ENCODE data around the gene NEGR1. TPM values are rescaled to one million over a fixed set of nuclear protein-coding genes. Genes with fewer than 3 reads are reported as not detected.

NEGR1 gene
- total RNA-seq, 1 donor from 2014 or later = 8.6 TPM

DNA sequence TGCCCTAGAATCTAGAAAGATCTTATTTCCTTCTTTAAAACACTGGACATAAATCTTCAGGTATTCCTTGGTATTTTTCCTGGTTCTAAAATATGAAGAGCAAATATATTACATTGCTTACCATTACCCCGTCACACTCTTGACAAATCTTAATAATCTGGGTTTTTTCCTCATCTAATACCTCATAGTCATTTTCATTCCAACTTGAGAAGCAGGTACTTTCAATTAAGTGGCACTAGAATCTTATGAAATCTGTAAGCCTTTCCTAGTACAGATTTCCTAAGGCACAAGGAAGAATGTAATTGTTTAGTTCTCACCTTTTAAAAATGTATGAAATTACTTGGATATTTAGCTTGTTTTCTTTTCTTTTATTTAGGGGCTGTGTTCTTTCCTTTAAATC lies 720.0 kb downstream of the NEGR1 start:
- DNase-seq (ENCODE audit: low read depth) = no peak
- TF ChIP-seq EZH2 (IDR thresholded peaks at IDR 0.05; ENCODE audit: insufficient read depth, low read length) = no peak
- H3K4me1 Mint-ChIP-seq (ENCODE audit: low read depth, unreplicated experiment) = peaks cover 5% of the 10 kb centered on the region

DNA sequence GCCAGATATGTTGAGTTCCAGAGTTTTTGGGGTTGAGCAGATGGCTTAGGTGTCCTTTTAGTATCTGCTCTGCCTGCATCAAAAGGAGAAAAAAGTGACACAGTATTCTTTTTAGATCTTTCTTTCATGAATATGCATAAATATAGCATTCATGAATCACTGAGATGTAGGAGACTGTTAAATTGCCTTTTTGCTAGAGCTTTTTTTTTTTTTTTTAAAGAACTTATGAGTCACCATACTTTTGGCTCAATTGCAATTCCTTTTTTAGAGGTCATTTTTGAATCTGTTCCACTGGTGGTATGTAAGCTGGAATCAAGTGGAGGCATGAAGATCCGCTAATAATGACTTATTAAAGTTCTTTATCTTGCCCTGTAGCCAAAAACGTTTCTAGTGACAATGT lies 720.6 kb downstream of the NEGR1 start:
- no peaks in the 10 kb centered on the region for H3K36me3 ChIP-seq (ENCODE audit: insufficient read depth, low read length)
- TF ChIP-seq EZH2 (IDR thresholded peaks at IDR 0.05; ENCODE audit: insufficient read depth, low read length) = no peak
- TF ChIP-seq, protein P1, sequence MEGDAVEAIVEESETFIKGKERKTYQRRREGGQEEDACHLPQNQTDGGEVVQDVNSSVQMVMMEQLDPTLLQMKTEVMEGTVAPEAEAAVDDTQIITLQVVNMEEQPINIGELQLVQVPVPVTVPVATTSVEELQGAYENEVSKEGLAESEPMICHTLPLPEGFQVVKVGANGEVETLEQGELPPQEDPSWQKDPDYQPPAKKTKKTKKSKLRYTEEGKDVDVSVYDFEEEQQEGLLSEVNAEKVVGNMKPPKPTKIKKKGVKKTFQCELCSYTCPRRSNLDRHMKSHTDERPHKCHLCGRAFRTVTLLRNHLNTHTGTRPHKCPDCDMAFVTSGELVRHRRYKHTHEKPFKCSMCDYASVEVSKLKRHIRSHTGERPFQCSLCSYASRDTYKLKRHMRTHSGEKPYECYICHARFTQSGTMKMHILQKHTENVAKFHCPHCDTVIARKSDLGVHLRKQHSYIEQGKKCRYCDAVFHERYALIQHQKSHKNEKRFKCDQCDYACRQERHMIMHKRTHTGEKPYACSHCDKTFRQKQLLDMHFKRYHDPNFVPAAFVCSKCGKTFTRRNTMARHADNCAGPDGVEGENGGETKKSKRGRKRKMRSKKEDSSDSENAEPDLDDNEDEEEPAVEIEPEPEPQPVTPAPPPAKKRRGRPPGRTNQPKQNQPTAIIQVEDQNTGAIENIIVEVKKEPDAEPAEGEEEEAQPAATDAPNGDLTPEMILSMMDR (IDR thresholded peaks at IDR 0.05; ENCODE audit: insufficient read depth, low read depth, low read length) = no peak
- DNase-seq (ENCODE audit: low read depth) = peak; percentile 83
- peak overlapping the region; percentile 60 for H3K4me2 ChIP-seq (ENCODE audit: low read length)
- Mint-ChIP-seq H3K27ac (ENCODE audit: unreplicated experiment) (no peak overlapping the region), H3K4me1 (ENCODE audit: low read depth, unreplicated experiment) (peaks cover 8% of the 10 kb centered on the region), H3K27me3 (ENCODE audit: low read depth, unreplicated experiment) (no peaks in the 10 kb centered on the region), H3K9me3 (ENCODE audit: unreplicated experiment) (no peaks in the 10 kb centered on the region), H3K4me3 (ENCODE audit: unreplicated experiment) (no peak overlapping the region), H3K36me3 (ENCODE audit: low read depth, unreplicated experiment) (no peaks in the 10 kb centered on the region)
- H3K27me3 ChIP-seq (ENCODE audit: insufficient read depth, low read length) = no peaks in the 10 kb centered on the region
- no peaks in the 10 kb centered on the region for H4K20me1 ChIP-seq (ENCODE audit: insufficient read depth, low read length)
- H3K4me3 ChIP-seq (ENCODE audit: insufficient read depth, low read depth, low read length) = no peak overlapping the region
- peak overlapping the region; percentile 5 for H3K9ac ChIP-seq (ENCODE audit: low read length)
- peaks cover 10% of the 10 kb centered on the region for H3K4me1 ChIP-seq (ENCODE audit: insufficient read depth, low read length)
- no peak overlapping the region for H2AFZ ChIP-seq (ENCODE audit: low read depth, low read length)
- no peak for FAIRE-seq
- H3K79me2 ChIP-seq (ENCODE audit: insufficient read depth, low read length) = no peaks in the 10 kb centered on the region
- H3K27ac ChIP-seq (ENCODE audit: low read depth, low read length) = peak overlapping the region; percentile 4
- no peaks in the 10 kb centered on the region for H3K9me3 ChIP-seq (ENCODE audit: insufficient read depth, low read depth, low read length)

More for the DNA sequence above, 720.0 kb downstream of the NEGR1 start:
- Histone ChIP-seq H4K20me1 (ENCODE audit: insufficient read depth, low read length) (no peaks in the 10 kb centered on the region), H3K79me2 (ENCODE audit: insufficient read depth, low read length) (no peaks in the 10 kb centered on the region), H2AFZ (ENCODE audit: low read depth, low read length) (no peak overlapping the region), H3K9me3 (ENCODE audit: insufficient read depth, low read depth, low read length) (no peaks in the 10 kb centered on the region), H3K4me3 (ENCODE audit: insufficient read depth, low read depth, low read length) (no peak overlapping the region), H3K27ac (ENCODE audit: low read depth, low read length) (no peak overlapping the region), H3K4me1 (ENCODE audit: insufficient read depth, low read length) (peaks cover 10% of the 10 kb centered on the region), H3K9ac (ENCODE audit: low read length) (no peak overlapping the region), H3K4me2 (ENCODE audit: low read length) (peak overlapping the region; percentile 60), H3K27me3 (ENCODE audit: insufficient read depth, low read length) (no peaks in the 10 kb centered on the region), H3K36me3 (ENCODE audit: insufficient read depth, low read length) (no peaks in the 10 kb centered on the region)
- Mint-ChIP-seq H3K4me3 (ENCODE audit: unreplicated experiment) (no peak overlapping the region), H3K9me3 (ENCODE audit: unreplicated experiment) (no peaks in the 10 kb centered on the region), H3K27ac (ENCODE audit: unreplicated experiment) (no peak overlapping the region), H3K36me3 (ENCODE audit: low read depth, unreplicated experiment) (no peaks in the 10 kb centered on the region), H3K27me3 (ENCODE audit: low read depth, unreplicated experiment) (no peaks in the 10 kb centered on the region)
- no peak for FAIRE-seq

DNA sequence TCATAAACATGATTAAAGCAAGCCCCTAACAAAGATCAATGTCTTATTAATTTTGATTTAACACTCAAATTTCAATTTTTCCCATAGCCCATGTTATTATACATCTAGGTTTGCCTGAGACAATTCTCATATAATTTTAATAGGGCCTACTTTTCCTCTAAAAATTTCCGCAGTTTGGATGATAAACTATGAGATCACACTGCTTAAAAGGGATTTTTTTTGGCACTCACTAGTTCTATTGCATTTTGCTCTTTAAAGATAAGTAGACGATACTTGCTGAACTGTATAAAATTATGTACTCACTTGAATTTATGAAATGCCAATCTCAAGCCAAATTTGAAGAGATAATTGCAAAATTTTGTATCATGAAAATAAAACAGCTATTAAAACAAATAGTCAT lies 721.1 kb downstream of the NEGR1 start:
- peaks cover 8% of the 10 kb centered on the region for H3K4me1 Mint-ChIP-seq (ENCODE audit: low read depth, unreplicated experiment)
- no peaks in the 10 kb centered on the region for H3K36me3 ChIP-seq (ENCODE audit: insufficient read depth, low read length)
- no peaks in the 10 kb centered on the region for H3K9me3 Mint-ChIP-seq (ENCODE audit: unreplicated experiment)
- TF ChIP-seq, protein P1 (IDR thresholded peaks at IDR 0.05; ENCODE audit: insufficient read depth, low read depth, low read length) = no peak
- no peak for TF ChIP-seq EZH2 (IDR thresholded peaks at IDR 0.05; ENCODE audit: insufficient read depth, low read length)
- peak overlapping the region; percentile 60 for H3K4me2 ChIP-seq (ENCODE audit: low read length)
- no peak overlapping the region for H3K4me3 ChIP-seq (ENCODE audit: insufficient read depth, low read depth, low read length)
- H3K27ac ChIP-seq (ENCODE audit: low read depth, low read length) = peak overlapping the region; percentile 4
- H3K9ac ChIP-seq (ENCODE audit: low read length) = peak overlapping the region; percentile 5
- H3K27me3 Mint-ChIP-seq (ENCODE audit: low read depth, unreplicated experiment) = no peaks in the 10 kb centered on the region
- H3K4me3 Mint-ChIP-seq (ENCODE audit: unreplicated experiment) = no peak overlapping the region
- DNase-seq (ENCODE audit: low read depth) (peak; percentile 32), FAIRE-seq (no peak)
- no peaks in the 10 kb centered on the region for H3K9me3 ChIP-seq (ENCODE audit: insufficient read depth, low read depth, low read length)
- no peaks in the 10 kb centered on the region for H3K36me3 Mint-ChIP-seq (ENCODE audit: low read depth, unreplicated experiment)
- no peaks in the 10 kb centered on the region for H4K20me1 ChIP-seq (ENCODE audit: insufficient read depth, low read length)
- no peak overlapping the region for H3K27ac Mint-ChIP-seq (ENCODE audit: unreplicated experiment)
- no peaks in the 10 kb centered on the region for H3K79me2 ChIP-seq (ENCODE audit: insufficient read depth, low read length)
- no peak overlapping the region for H2AFZ ChIP-seq (ENCODE audit: low read depth, low read length)
- peaks cover 10% of the 10 kb centered on the region for H3K4me1 ChIP-seq (ENCODE audit: insufficient read depth, low read length)
- H3K27me3 ChIP-seq (ENCODE audit: insufficient read depth, low read length) = no peaks in the 10 kb centered on the region
